Neutrophil (primary cell): ENCODE measurements around the gene PLCB4.

Experiments used
- H3K27ac ChIP-seq: fragments of 200-600 bp; sonication (generic); 2 replicates; pipeline ENCODE4 v1.5.1; 2016; ENCODE audit warnings: mild to moderate bottlenecking, moderate library complexity
- H3K27me3 ChIP-seq: fragments of 200-600 bp; sonication (generic); 2 replicates; pipeline ENCODE4 v1.6.0; 2016; ENCODE audit warnings: mild to moderate bottlenecking
- H3K36me3 ChIP-seq: fragments of 200-600 bp; sonication (generic); 2 replicates; pipeline ENCODE4 v1.5.1; 2017
- H3K4me1 ChIP-seq, 2 experiments: fragments of 200-600 bp in 1 of 2; sonication (generic) in 1 of 2; 1 replicate in 1 of 2; 2 replicates in 1 of 2; pipeline versions ENCODE4 v1.5.1 to v1.6.1; 2013 to 2016; ENCODE audit warnings: low read depth in 1 of 2, low read length in 1 of 2, mild to moderate bottlenecking in 1 of 2, moderate library complexity in 1 of 2; ENCODE audit not compliant: control insufficient read depth in 1 of 2, insufficient read depth in 1 of 2
- H3K4me3 ChIP-seq, 2 experiments: fragments of 200-600 bp in 1 of 2; sonication (generic) in 1 of 2; 1 replicate in 1 of 2; 2 replicates in 1 of 2; pipeline ENCODE4 v1.5.1; 2013 to 2016; ENCODE audit warnings: low read depth in 1 of 2, low read length in 1 of 2, mild to moderate bottlenecking in 1 of 2, moderate library complexity in 1 of 2
- H3K9me3 ChIP-seq: fragments of 200-600 bp; sonication (generic); 2 replicates; pipeline ENCODE4 v1.5.1; 2016
- TF ChIP-seq, protein P1 (sequence below): fragments of 200-600 bp; sonication (generic); IDR thresholded peaks from 2 replicates; pipeline ENCODE4 v1.5.1; 2016; ENCODE audit warnings: antibody characterized with exemption

Gene PLCB4

DNA sequence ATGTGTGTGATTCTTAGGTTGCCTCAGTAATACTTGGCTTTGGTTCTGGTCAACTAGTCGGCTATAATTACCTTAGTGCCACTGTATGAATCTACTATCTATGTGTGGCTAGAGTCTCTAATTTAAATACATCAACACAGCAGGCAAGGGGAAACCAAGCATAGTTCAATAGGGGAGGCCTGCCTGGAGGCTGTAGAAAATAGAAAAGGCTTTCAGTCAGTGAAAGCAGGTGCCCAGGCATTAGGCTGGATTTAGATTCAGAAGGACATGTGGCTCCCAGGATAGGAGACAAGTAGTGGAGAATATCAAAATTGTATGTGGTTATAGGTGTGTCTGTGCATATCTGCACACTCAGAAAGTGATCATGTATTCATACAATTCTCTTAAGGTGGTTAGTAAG is 330.4 kb downstream of the PLCB4 start:
- H3K36me3 ChIP-seq, result no peaks in the 10 kb centered on the region
- TF ChIP-seq, protein P1, sequence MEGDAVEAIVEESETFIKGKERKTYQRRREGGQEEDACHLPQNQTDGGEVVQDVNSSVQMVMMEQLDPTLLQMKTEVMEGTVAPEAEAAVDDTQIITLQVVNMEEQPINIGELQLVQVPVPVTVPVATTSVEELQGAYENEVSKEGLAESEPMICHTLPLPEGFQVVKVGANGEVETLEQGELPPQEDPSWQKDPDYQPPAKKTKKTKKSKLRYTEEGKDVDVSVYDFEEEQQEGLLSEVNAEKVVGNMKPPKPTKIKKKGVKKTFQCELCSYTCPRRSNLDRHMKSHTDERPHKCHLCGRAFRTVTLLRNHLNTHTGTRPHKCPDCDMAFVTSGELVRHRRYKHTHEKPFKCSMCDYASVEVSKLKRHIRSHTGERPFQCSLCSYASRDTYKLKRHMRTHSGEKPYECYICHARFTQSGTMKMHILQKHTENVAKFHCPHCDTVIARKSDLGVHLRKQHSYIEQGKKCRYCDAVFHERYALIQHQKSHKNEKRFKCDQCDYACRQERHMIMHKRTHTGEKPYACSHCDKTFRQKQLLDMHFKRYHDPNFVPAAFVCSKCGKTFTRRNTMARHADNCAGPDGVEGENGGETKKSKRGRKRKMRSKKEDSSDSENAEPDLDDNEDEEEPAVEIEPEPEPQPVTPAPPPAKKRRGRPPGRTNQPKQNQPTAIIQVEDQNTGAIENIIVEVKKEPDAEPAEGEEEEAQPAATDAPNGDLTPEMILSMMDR, result no peak
- no peaks in the 10 kb centered on the region for H3K27me3 ChIP-seq
- H3K27ac ChIP-seq, result no peak overlapping the region
- no peak overlapping the region for H3K4me3 ChIP-seq
- no peaks in the 10 kb centered on the region for H3K4me1 ChIP-seq
- H3K9me3 ChIP-seq, result no peaks in the 10 kb centered on the region

DNA sequence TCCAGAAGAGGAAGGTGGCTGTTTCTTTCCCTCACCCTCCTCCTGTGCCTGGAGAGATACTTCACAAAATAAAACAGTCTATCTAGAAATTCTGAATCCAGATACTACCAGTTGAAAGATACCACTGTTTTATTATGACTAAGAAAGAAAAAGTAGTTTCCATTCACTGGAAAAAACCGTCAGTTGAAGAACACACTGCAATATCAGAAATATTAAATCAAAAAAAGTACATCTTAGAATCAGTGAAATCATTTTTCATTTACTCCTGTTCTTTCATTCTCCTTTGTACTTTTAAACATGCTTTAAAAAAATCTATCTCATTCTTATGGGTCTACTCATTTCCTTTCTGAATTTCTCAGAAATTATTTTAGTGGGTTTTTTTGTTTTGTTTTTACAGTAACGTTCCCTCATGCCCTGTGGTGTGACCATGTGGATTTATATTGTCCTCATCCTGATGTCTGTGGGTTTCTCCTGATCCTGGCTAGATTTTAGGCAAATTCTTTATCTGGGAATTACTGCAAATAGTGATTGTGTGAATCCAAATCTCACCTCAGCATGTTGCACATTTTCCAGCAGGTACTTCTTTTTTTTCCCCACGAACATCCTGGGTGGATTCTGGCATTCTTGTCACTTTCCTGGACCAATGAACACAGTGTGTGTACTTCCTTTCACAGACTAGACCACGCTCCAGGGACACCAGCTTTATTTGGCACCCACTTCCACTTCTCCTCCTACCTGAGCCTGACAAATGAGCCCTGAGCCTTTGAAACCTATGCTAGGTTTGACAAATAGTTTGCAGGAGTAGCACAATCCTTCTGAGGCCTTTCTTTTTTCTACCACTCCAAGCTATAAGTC is 331.5 kb downstream of the PLCB4 start:
- TF ChIP-seq, protein P1, result no peak
- Histone ChIP-seq H3K4me1 (no peaks in the 10 kb centered on the region), H3K36me3 (no peaks in the 10 kb centered on the region), H3K27me3 (no peaks in the 10 kb centered on the region), H3K27ac (no peak overlapping the region), H3K4me3 (no peak overlapping the region), H3K9me3 (no peaks in the 10 kb centered on the region)

DNA sequence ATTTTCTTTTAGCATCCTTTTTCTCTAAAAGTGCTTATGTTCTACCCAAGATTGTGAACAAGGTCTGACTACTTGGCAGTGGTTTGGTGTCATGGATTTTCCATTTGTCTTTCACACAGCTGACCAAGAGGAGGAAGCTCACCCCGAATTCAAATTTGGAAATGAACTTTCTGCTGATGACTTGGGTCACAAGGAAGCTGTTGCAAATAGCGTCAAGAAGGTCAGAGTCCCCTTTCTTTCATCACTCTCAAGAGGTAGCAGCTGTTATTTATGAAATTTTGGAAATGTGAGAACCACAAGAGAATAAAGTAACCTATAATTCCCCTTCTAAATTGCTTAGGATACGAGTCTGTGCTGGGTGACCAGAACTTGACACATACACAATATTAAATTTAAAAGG is 332.5 kb downstream of the PLCB4 start:
- TF ChIP-seq, protein P1, result no peak
- Histone ChIP-seq H3K27ac (no peak overlapping the region), H3K4me3 (no peak overlapping the region), H3K36me3 (no peaks in the 10 kb centered on the region), H3K4me1 (no peaks in the 10 kb centered on the region), H3K27me3 (no peaks in the 10 kb centered on the region), H3K9me3 (no peaks in the 10 kb centered on the region)

DNA sequence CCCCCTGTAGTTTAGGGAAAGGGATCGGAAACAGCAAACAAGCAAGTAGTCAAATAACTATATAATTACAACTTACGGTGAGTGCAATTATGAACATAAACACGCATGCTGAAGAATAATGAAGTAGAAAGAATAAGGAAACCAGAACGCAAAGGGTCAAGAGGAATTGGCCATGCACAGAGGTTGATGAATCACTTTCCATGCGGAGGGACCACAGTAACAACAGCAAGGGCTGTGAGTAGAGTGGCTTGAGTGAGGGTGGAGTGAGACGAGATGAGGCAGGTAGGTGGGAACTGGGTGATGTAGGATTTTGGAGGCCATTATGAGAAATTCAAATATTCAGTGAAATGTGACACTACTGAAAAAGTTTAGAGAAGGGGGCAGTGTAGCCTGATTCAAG is 333.3 kb downstream of the PLCB4 start:
- no peaks in the 10 kb centered on the region for H3K27me3 ChIP-seq
- TF ChIP-seq, protein P1, result no peak
- H3K27ac ChIP-seq, result no peak overlapping the region
- no peaks in the 10 kb centered on the region for H3K36me3 ChIP-seq
- no peaks in the 10 kb centered on the region for H3K4me1 ChIP-seq
- H3K9me3 ChIP-seq, result no peaks in the 10 kb centered on the region
- no peak overlapping the region for H3K4me3 ChIP-seq

DNA sequence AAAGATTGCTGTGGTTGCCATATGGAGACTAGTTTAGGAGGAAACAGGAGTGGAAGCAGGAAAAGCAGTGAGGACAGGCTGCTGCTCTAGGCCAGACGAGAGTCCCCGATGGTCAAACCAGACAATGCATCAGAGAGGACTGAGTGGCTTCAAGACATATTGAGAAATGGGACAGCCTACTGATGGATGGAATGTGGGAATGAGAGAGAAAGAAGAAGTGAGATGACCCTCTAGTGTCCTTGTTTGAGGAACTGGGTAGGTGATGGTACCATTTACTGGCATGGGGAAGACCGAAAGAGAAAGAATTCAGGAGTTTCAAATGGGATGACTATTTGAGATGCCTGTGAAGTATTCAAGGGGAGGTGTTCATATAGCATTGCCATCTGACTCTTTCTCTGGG is 333.7 kb downstream of the PLCB4 start:
- Histone ChIP-seq H3K27ac (no peak overlapping the region), H3K4me1 (no peaks in the 10 kb centered on the region), H3K36me3 (no peaks in the 10 kb centered on the region), H3K27me3 (no peaks in the 10 kb centered on the region), H3K4me3 (no peak overlapping the region), H3K9me3 (no peaks in the 10 kb centered on the region)
- TF ChIP-seq, protein P1, result no peak
